GM12892 (cell line): Measurements from ENCODE around the gene LATS2.

Source experiments
- POLR2A ChIP-seq: IDR thresholded peaks from 2 replicates; pipeline ENCODE4 v1.6.1; 2011; ENCODE audit warnings: low read depth, low read length, control low read depth
- POLR2AphosphoS5 ChIP-seq: IDR thresholded peaks from 2 replicates; pipeline ENCODE4 v1.6.1; 2011; ENCODE audit warnings: low read depth, low read length, control low read depth
- TAF1 ChIP-seq: IDR thresholded peaks from 2 replicates; pipeline ENCODE4 v1.6.1; 2011; ENCODE audit warnings: low read depth, mild to moderate bottlenecking, control low read depth, low read length, borderline replicate concordance

DNA sequence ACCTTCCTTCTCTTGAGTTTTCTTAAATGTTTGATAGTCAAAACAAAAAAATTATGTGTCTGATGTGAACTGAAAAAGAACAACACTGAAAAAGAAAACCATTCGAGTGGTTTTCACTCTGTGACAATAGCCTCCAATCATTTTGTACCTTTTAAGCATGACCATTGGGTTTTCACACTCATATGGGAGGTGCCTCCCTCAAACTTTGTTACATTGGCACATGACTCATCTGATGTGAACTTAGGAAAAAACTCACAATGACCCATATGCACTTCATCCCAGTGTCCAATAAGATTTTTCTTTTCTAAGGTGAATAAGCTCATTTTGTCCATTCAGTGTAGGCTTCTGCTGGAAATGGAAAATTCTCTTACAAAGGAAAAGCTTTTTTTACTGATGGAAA is 92.2 kb downstream of the LATS2 start:
- TF ChIP-seq POLR2A (no peak), POLR2AphosphoS5 (no peak), TAF1 (no peak)
